Stimulated activated CD4-positive, alpha-beta T cell treated with anti-CD3 and anti-CD28 coated beads, Interleukin-1b, Interleukin-23, amount 100 ng/mL, for 48 hours (primary cell): ENCODE data around the gene STOML2.

ENCODE experiments used
- DNase-seq: peaks from one replicate; pipeline ENCODE4 v3.0.0-alpha.2; 2020

The STOML2 gene

DNA sequence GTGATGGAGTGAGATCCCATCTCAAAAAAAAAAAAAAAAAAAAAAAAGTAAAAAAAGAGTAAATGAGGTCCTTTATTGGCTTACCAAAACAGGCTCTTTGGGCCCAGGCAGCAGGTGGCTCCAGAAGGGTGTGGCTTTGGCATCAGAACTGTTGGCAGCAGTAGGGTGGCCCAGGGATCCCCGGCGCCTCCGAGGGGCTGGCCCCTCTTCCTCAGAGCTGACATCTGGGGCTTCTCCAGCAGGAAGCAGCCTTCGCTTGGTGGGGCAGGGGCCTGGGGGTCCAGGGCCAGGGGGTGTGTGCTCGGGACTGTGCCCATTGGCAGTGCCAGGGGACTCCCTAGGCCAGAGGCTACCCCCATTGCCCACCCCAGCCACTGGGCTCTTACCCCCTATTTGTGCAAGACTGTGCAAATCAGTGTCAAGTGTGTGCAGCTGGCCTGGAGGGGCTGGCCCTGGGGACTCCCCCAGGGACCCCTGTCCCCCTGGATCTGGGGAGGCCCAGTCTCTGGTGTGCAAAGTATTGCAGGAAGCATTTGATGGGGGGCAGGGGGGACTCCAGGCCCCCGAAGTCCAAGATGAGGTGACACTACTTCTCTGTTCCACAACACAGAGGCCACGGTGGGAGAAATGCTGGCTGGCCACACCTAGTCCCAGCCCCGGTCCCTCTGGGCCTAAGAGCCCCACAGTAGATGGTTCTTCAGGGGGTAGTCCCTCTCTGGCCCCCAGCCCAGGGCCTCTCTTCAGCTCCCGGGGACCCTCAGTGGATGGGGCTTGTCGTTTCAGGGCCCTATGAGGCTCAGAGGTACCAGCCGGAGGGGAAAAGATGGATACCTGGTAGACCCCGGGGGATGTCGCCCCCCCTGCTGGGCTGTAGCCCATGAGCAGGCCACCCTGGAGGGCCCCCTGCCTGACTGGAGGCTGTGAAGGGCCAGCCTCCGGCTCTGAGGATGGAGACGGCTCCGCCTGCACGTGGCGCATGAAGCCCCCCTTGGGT, 4.7 kb upstream of the STOML2 start:
- DNase-seq, result no peak

DNA sequence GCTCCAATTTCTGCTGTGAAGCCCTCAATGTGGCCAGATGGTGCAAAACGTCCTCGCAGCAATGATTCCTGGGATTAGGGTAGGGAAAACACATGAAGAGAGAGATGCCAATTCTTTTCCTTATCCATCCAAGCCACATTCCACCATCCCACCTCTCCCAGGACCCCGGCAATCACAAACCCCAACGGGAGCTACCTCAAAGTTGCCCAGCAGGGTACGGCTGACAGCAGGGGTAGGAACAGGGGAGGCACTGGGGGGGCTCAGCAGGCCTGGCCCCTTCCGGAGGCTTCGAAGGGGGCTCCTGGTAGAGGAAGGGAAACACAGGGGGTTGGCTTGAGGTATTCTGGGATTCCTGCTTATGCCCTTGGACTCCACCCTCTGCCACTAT, 3.4 kb upstream of the STOML2 start:
- DNase-seq, result no peak

DNA sequence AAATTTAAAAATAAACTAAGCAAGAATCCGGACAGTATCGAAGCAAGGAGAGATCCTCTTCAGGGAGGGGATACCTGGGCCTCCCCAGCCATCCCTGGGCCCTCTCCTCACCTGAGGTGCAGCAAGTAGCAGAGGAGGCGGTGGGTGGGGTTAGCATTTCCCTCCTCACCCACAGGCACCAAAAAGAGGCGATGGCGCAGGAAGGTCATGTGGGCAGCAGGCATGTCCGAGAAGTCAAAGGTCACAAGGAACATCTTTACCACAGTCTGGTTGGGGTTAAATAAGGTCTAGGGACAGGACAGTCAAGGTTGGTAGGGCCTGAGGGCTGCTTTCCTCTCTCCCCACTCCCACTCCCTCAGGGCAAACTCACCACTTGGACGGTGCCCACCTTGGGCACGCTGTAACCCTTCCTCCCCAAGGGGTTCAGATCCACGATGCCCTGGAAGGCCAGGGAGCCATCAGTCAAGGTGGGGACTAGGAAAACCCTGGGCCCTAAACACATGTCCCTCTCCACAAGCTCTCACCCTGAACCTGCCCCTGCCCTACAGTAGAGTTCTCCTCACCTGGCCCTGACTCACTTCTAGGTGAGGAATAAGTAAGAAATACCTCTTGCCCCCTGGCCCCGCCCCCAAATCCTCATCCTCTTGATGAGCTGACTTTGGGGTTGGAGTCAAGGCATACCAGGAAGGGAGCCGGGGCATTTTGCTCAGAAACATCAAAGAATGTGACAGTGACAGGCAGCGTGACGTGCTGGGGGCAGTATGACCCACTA, 2.8 kb upstream of the STOML2 start:
- DNase-seq, result no peak

DNA sequence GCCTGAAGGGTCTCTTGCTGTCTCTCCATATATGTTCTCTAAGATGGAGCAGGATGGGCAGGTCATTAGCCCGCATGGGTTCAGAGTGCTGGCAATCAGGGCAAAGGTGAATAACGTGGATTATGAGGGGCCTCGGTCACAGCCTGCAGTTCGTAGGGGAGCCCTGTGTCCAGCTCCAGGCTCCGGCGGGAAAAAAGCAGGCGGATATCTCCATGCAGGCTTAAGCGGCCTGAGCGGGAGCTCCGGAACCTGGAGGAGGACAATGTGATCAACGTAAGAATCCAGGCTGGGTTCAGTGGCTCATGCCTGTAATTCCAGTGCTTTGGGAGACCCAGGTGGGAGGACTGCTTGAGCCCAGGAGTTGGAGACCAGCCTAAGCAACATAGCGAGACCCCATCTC, 2.2 kb upstream of the STOML2 start:
- DNase-seq, result no peak

DNA sequence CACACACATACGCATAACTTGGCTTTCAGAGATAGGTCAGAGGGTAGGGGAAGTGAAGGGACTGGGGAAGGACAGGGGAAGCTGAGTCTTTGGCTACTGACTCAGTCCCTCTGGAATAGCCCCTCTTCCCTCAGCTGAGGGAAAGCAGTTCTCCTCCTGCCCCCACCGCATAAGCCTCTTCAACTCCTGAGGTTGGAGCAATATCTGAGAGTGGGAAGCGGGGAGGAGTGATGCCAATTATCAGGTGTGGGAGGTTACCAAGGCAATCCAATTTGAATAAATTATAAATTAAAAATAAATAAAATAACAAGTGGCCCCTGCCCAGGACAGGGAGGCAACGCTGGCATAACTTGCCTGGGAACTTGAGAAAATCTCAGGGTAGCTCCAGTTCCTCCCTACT, 1.7 kb upstream of the STOML2 start:
- no peak for DNase-seq

DNA sequence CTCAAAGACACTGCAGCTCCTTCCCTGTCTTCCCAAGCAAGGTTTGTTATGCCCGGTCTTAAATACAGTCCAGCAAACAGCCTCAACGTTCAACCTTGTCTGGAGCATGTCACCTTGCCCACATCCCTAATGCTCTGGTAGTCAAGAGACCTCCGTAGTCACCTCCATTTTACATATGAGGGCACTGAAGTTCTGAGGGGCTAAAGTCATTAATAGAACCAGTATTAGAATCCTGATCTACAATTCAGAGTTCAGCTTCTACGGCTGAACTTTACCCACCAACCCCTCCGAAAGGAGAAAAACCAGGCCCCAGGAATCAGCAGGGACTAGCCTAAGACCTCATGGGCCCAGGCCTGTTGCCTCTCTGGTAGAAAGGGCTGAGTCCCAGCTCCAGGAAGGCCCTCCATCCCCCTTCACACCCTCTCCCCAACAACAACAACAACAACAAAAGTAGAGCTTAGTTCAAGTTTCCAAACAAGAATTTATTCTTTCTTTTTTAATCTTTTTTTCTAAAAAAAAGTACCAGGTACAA, 795 bp upstream of the STOML2 start:
- DNase-seq, result no peak

DNA sequence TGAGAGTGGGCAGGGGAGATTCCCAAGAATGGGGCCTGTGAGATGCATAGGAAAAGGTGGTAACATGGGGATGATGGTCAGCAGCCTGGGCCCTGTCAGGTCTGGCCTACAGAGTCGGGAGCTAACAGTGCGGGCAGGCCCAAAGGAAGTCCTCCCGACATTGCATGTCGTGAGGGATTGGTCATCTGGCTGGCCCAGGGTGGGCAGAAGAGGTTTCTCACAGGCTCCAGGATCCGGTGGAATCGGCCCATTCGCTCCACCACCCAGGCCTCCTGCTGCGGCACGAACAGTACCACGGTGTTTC, 514 bp downstream of the STOML2 start:
- DNase-seq, result no peak

DNA sequence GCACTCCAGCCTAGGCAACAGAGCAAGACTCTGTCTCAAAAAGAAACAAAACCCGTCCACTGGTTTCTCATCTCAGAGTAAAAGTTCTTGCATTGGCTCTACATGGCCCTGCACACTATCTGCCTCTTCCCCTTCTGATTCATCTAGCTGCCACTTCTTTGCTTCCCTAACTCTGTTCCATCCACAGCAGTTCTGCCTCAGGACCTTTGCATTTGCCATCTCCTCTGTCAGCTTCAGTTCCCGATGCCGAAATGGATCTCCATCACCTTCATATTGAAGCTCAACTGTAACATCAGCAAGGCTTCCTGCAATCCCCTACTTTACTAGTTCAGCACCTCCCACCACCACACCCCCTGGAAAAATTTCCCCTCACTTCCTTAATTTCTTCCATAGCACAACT, 5.4 kb downstream of the STOML2 start:
- no peak for DNase-seq

DNA sequence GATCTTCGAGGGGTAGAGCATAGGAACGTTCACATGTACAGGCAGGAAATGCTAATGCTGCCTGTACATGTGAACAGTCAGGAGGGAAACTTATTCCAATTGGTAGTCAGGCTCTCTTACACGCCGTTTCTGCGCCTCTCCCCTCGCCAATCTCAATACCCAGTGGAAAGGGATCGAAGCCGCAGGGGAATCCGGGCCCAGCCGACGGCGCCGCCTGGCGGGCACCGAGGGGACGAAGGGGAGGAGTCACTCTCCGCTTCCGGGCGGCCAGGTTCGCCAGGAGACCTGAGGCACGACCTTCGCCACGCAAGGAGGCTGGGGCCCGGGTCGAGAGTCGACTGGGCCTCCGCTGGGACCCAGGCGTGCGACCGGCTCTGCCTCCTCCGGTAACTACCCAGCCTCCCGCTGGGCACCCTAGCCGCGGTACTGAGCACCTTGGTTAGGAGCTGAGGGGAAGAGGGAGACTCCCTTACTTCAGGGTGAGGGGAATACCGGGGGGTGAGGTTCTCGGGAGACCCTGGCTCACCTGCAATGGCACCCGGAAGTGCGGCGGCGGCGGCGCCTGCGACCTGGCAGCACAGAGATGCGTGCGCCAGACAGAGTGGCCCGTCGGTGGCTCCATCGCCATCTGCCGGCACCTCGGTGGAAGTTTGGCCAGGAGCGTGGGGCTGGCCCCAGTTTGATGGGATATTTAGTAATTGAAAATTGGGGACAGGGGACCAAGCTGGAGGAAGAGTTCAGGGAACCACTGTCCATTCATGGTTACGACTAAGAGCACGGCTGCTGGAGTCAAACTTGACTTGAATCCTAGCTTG, 6.7 kb downstream of the STOML2 start, which contains the start of gene PIGO:
Gene PIGO, minus strand, starts transcription at position 557 of the 815 bp plus-strand sequence. CDS start 1,026 bp downstream, outside the sequence.
- DNase-seq, result peak; percentile 92

DNA sequence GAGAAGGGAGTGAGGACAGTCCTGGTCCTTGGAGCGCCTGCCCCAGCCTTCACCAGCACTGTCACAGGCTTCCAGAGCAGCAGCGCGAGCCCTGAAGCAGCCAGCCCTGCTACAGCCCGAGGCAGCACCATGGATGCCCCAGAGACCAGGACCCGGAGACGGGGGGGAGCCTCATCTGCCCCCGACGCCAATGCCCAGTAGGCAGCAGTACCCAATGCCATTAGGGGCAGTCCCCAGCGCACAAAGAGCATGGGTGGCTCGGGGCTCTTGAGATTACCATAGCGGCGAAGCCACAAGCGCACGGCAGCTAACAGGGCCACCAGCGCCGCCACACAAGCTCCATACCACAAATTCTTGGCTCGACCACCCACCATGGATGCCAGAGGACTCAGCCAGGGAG, 11.4 kb downstream of the STOML2 start:
- DNase-seq, result no peak

DNA sequence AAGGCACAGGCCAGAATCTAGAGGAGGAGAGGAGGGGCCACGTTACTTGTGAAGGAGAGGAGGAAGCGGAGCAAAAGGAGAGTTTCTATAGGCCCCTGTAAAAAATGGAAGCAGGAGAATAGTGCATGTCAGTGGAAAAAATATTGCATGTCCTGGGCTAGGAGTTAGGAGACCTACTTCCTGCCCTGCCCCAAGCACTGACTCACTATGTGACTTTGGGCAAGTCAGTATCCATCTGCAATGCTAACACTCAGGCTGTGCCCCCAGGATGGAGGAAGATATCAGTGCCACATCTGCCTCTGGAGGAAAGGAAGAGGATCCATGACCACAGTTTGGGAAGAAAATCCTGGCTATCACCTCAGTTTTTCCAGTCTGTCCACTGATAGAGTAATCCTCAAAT, 13.5 kb downstream of the STOML2 start:
- DNase-seq, result no peak

DNA sequence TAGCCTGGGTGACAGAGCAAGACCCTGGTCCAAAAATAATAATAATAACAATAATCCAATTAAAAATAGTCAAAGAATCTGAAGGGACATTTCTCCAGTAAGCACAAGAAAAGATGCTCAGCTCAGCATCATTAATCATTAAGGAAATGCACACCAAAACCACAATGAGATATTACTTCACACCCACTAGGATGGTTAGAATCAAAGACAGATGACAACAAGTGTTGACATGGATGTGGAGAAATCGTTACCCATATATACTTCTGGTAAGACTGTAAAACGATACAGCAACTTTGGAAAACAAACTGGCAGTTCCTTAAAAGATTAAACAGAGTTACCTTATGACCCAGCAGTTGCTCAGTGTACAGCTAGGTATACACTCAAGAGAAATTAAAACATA, 17.9 kb downstream of the STOML2 start:
- DNase-seq, result no peak

DNA sequence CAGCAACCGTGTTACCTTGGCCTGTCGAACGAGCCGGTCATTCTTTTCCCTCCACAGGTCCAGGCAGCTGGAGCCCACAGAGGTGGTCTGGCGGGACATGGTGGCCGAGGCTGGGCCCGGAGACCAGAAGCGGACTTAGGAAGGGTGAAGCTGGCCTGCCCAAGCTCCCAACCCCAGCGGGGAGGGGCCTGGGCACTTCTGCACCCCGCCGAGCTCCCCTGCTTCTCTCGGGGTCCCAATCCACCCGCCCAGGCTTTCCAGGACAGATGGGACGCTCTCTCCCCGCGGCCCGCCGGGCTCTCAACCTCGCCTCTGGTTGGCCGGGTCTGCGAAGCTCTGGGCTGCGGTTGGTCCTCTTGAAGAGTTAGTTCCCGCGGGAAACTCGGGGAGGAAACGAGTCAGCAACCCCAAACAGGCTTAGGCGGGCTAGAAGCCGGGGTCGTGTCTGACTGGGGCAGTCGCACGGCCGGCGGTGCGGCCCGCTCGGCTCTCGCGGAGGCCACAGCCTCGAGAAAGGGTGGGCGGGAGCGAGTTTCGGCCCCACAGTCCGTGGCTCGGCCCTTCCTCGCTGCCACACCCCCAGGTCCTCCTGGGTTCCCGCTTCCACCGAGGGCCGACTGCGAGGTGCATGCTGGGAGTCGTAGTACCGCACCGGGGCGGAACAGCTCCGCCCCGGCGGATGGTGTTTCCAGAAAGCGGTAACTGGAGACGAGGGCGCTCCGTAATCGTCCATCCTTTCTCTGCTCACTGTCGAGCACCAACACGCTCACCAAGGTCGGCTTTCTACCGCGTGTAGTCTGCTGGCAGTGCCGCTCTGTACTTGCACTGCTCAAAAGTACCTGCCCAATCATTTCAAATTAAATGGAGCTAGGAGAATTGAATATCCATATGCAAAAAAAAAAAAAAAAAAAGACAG, 23.2 kb downstream of the STOML2 start, which contains the start of gene FANCG:
Gene FANCG, minus strand, starts transcription at position 517 of the 916 bp plus-strand sequence. Its CDS starts 418 bp downstream, at position 99.
- DNase-seq, result peak; percentile 88

DNA sequence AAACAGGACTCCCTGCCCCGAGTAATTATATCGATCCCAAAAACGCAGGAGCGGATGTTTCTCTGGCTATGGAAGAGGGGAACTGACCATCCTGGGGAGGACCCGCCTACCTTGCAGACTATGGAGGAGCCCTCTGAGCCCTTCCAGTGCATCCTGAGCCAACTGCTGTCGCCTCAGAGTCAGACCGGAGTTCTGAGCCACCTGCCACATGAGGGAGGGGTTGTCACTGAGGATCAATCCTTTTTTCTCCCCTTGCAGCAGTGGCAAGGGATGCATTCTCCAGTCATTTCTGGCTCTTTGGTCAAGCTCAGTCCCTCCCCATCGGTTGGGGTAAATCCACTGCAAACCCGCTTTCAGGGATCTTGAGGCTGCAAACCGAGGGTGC, 23.9 kb downstream of the STOML2 start:
- no peak for DNase-seq

DNA sequence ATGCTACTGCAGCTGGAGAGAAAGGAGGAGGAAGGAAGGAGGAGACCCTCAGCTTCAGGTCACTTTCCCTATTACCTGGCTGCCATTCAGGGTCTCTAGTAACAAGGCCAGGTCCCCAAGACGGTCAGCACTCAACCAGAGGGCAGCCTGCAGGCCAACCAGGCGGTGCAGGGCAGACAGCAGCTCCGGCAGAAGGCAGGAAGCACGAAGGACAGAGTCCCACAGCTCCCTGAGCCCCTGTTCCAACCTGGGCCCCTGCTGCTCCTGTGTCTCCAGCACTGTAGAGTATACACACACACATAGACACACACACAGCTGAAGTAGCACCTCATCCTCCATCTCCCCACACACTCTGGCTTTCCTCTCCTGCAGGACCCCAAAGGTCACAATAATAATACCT, 24.9 kb downstream of the STOML2 start:
- no peak for DNase-seq

DNA sequence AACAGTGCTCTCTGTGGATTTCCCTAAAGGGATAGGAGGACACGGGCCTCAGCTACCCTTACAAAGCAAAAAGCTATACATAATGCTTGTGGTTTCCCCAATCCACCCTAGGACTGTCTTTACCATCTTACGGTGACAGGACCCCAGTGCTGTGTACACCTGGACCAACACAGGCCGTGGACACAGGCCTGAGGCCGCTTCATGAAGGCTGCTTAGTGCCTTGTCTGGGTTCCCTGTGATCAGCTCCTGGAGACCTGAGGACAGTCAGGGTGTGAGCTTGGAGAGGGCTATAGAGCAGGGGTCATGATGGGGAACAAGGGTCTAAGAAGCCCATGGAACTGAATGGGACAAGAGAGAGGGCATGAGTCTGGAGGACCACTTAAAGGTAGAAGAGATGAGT, 26.1 kb downstream of the STOML2 start:
- DNase-seq, result no peak

DNA sequence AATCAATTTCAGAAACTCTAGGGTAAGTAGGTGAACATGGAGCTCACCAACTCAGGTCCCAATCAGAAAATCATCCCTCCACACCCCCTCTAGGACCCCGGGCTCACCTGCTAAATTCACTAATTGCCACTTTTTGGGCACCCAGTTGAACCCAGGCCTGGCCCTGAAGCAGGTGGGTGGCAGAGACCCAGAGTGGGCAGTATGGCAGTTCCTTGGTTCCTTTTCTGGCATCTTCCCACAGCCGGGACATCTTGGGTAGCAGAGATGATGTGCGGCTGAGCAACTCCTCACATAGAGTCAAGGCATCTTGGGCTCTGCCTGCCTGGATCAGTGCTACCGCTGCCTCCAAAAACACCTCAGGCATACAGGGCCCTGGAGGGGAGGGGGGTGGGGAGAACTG, 27.6 kb downstream of the STOML2 start:
- DNase-seq, result no peak

DNA sequence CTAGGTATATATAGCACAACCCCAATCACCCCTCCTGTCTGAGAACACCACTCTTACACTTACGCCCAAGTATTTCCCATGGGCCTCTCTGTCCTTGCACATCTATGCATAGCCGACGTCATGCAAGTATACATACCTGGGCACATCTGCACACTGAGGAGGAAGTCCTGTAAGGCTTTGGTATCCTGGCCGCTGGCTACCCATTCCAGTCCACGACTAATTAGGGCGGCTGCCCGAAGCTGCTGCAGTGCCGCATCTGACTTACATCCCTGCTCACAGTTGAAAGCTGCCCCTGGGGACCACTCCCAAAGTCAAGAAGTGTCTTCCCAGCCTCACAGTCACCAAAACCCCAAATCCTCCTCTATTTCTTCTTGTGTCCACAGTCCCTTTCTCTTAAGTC, 28.1 kb downstream of the STOML2 start:
- DNase-seq, result no peak

DNA sequence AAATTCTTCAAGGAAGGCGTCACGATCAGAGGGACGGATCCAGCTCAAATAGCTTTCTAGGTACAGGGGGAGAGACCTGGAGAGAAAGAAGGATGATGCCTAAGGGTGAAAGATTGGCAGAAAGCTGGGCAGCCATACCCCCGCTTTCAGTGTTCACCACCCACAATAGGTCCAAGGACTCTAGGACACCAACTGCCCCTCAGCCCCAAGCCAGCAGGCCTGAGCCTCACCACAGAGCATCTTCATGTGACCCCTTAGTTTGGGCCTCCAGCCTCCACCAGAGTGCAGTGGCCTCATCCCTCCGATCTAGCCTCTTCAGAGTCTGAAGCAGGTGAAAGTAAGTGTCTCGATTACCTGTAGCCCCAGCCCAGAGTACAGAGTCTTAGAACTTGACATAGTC, 28.8 kb downstream of the STOML2 start:
- DNase-seq, result no peak

DNA sequence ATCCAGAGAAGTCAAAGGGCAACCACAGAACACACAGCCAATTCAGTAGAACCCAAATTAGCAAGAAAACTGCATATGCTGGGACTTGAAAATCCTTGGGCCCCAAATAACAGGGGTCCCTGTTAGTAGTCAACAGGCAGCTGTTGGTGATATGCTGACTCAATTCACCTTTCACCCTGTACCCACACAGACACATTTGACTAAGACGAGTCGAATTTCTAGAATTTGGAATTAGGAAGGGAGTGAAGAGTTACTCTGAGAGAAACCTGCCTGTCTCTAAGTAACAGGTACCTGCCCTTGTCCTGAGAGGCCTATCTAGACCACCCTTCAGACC, 29.7 kb downstream of the STOML2 start:
- DNase-seq, result no peak

DNA sequence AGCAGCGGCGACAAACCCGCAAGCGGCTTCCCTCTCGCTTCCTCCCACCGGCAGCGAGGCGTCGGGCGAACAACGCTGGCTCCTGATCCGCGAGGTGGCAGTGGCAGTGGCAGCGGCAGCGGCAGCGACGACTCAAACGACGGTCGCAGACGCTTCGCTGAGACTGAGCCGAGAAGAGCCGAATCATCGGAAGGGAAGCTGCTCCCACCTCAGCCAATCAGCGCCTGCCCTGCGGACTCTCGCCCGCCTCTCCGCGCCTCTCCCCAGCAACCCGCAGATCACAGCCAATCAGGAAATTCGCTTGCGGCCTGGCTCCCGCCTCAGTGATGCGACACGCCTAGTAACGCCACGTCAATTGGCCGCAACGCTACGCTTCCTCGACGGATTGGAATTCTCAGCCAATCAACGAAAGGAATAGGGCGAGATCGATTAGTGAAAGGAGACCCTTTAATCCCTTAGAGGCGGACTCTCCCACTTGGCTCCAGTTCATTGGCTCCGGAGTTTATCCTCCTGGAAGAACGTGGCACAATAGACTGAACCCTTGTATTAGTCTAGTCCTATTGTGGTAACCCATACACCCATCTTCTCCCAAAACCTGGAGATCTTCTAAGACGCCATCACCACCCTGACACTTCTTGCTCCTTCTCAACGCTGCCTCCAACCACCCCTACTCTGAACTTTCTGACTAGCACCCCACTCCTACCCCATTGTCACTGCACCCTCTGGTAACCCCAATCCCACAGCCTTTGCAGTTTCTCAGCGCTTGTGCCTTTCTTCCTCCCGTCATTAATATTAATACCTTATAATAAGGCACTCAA, 30.3 kb downstream of the STOML2 start, which contains the start of gene VCP:
Gene VCP, minus strand, starts transcription at position 165 of the 818 bp plus-strand sequence. CDS start 272 bp downstream, outside the sequence.
- DNase-seq, result peak; percentile 98
